H9 (cell line): ENCODE results near the gene OTUB2. TPM values are rescaled to one million over a fixed set of nuclear protein-coding genes. Genes with fewer than 3 reads are reported as not detected.

Experiments used
- DNase-seq: peaks from one replicate; pipeline ENCODE4 v3.0.0-alpha.2; 2017
- H2AFZ ChIP-seq: one replicate; pipeline ENCODE4 v1.6.1; 2013; ENCODE audit warnings: mild to moderate bottlenecking, low read length, control low read depth, moderate library complexity
- H2AK5ac ChIP-seq: 2 replicates; pipeline ENCODE4 v1.6.1; 2013; ENCODE audit warnings: low read length, control low read depth, mixed read lengths; ENCODE audit not compliant: insufficient read length
- H2BK120ac ChIP-seq: one replicate; pipeline ENCODE4 v1.6.1; 2013; ENCODE audit warnings: low read depth, mild to moderate bottlenecking, low read length, control low read depth, inconsistent platforms; ENCODE audit not compliant: poor library complexity, severe bottlenecking
- H2BK12ac ChIP-seq: 2 replicates; pipeline ENCODE4 v1.6.1; 2013; ENCODE audit warnings: low read length, control low read depth, mixed read lengths, low read depth; ENCODE audit not compliant: insufficient read length
- H2BK15ac ChIP-seq: 2 replicates; pipeline ENCODE4 v1.6.1; 2013; ENCODE audit warnings: low read depth, low read length, control low read depth
- H2BK20ac ChIP-seq: one replicate; pipeline ENCODE4 v1.6.1; 2013; ENCODE audit warnings: low read depth, mild to moderate bottlenecking, low read length, control low read depth, inconsistent platforms; ENCODE audit not compliant: poor library complexity, severe bottlenecking
- H2BK5ac ChIP-seq: 2 replicates; pipeline ENCODE4 v1.6.1; 2013; ENCODE audit warnings: low read length, control low read depth, mixed read lengths; ENCODE audit not compliant: insufficient read length
- H3K14ac ChIP-seq: 2 replicates; pipeline ENCODE4 v1.6.1; 2013; ENCODE audit warnings: low read length, control low read depth; ENCODE audit not compliant: insufficient read depth
- H3K18ac ChIP-seq: 2 replicates; pipeline ENCODE4 v1.6.1; 2013; ENCODE audit warnings: low read depth, mild to moderate bottlenecking, mixed read lengths, low read length, control low read depth; ENCODE audit not compliant: insufficient read length
- H3K23ac ChIP-seq: 2 replicates; pipeline ENCODE4 v1.6.1; 2013; ENCODE audit warnings: low read length, control low read depth, mixed read lengths, low read depth; ENCODE audit not compliant: insufficient read length
- H3K23me2 ChIP-seq: 2 replicates; pipeline ENCODE4 v1.6.1; 2013; ENCODE audit warnings: low read depth, mild to moderate bottlenecking, mixed read lengths, low read length, control low read depth; ENCODE audit not compliant: insufficient read length, poor library complexity, severe bottlenecking
- H3K27ac ChIP-seq: 2 replicates; pipeline ENCODE4 v1.5.1; 2013; ENCODE audit warnings: low read length, control low read depth, mixed read lengths, low read depth; ENCODE audit not compliant: insufficient read length
- H3K27me3 ChIP-seq: 2 replicates; pipeline ENCODE4 v1.6.1; 2013; ENCODE audit warnings: low read length, control low read depth, inconsistent platforms; ENCODE audit not compliant: insufficient read depth
- H3K4ac ChIP-seq: 2 replicates; pipeline ENCODE4 v1.6.1; 2013; ENCODE audit warnings: low read depth, mild to moderate bottlenecking, control low read depth, inconsistent platforms, low read length, moderate library complexity
- H3K4me1 ChIP-seq: 2 replicates; pipeline ENCODE4 v1.6.1; 2013; ENCODE audit warnings: low read length, control low read depth, inconsistent platforms; ENCODE audit not compliant: insufficient read depth
- H3K4me2 ChIP-seq: 2 replicates; pipeline ENCODE4 v1.6.1; 2013; ENCODE audit warnings: low read length, control low read depth, mixed read lengths; ENCODE audit not compliant: insufficient read length, insufficient read depth
- H3K56ac ChIP-seq: 2 replicates; pipeline ENCODE4 v1.6.1; 2013; ENCODE audit warnings: low read depth, mild to moderate bottlenecking, mixed read lengths, low read length, control low read depth; ENCODE audit not compliant: insufficient read length
- H3K79me1 ChIP-seq: 2 replicates; pipeline ENCODE4 v1.6.1; 2013; ENCODE audit warnings: low read depth, mild to moderate bottlenecking, moderate library complexity, low read length, control low read depth, inconsistent platforms; ENCODE audit not compliant: insufficient read depth, poor library complexity, severe bottlenecking
- H3K79me2 ChIP-seq: 2 replicates; pipeline ENCODE4 v1.6.1; 2013; ENCODE audit warnings: low read length, control low read depth, inconsistent platforms; ENCODE audit not compliant: insufficient read depth
- H3K9ac ChIP-seq: 2 replicates; pipeline ENCODE4 v1.6.1; 2013; ENCODE audit warnings: low read length, control low read depth, mixed read lengths; ENCODE audit not compliant: insufficient read length; ENCODE audit errors: extremely low read depth
- H3K9me3 ChIP-seq: one replicate; pipeline ENCODE4 v1.6.1; 2013; ENCODE audit warnings: low read depth, low read length, inconsistent platforms; ENCODE audit not compliant: control insufficient read depth
- H3T11ph ChIP-seq: one replicate; pipeline ENCODE4 v1.6.1; 2013; ENCODE audit warnings: mild to moderate bottlenecking, low read length, control low read depth, inconsistent platforms
- H4K20me1 ChIP-seq: one replicate; pipeline ENCODE4 v1.6.1; 2013; ENCODE audit not compliant: control insufficient read depth, insufficient read length, insufficient read depth
- H4K5ac ChIP-seq: 2 replicates; pipeline ENCODE4 v1.6.1; 2013; ENCODE audit warnings: low read depth, mild to moderate bottlenecking, mixed read lengths, low read length, control low read depth; ENCODE audit not compliant: insufficient read length
- H4K8ac ChIP-seq: replicated peaks from 2 replicates; pipeline ENCODE4 v1.6.1; 2013; ENCODE audit warnings: low read length, control low read depth, mixed read lengths, low read depth; ENCODE audit not compliant: insufficient read length
- H4K91ac ChIP-seq: 2 replicates; pipeline ENCODE4 v1.6.1; 2013; ENCODE audit warnings: low read depth, mild to moderate bottlenecking, moderate library complexity, mixed read lengths, low read length, control low read depth; ENCODE audit not compliant: insufficient read length
- H3K27ac Mint-ChIP-seq, 3 experiments: 2 replicates in 2 of 3; 3 replicates in 1 of 3; pipeline ENCODE4 v1.8.0; 2020 to 2021; ENCODE audit warnings: mixed read lengths in 3 of 3, mild to moderate bottlenecking in 1 of 3, moderate library complexity in 1 of 3
- H3K27me3 Mint-ChIP-seq: 2 replicates; pipeline ENCODE4 v1.8.0; 2021; ENCODE audit warnings: low read depth, mild to moderate bottlenecking, moderate library complexity, mixed read lengths
- H3K36me3 Mint-ChIP-seq, 3 experiments: 2 replicates in 2 of 3; 3 replicates in 1 of 3; pipeline ENCODE4 v1.8.0; 2020 to 2021; ENCODE audit warnings: low read depth in 3 of 3, mixed read lengths in 3 of 3; ENCODE audit not compliant: insufficient read depth in 1 of 3
- H3K4me1 Mint-ChIP-seq, 2 experiments: 2 replicates each; pipeline ENCODE4 v1.8.0; 2020; ENCODE audit warnings: mixed read lengths in 2 of 2
- H3K4me3 Mint-ChIP-seq, 2 experiments: 2 replicates in 1 of 2; 3 replicates in 1 of 2; pipeline ENCODE4 v1.8.0; 2020 to 2021; ENCODE audit warnings: mild to moderate bottlenecking in 2 of 2, mixed read lengths in 2 of 2, moderate library complexity in 1 of 2
- H3K9me3 Mint-ChIP-seq, 2 experiments: 2 replicates in 1 of 2; 3 replicates in 1 of 2; pipeline ENCODE4 v1.8.0; 2020; ENCODE audit warnings: mild to moderate bottlenecking in 2 of 2, mixed read lengths in 2 of 2, moderate library complexity in 1 of 2
- CTCF ChIP-seq: fragments of 200-600 bp; sonication (generic); conservative IDR thresholded peaks from 3 replicates; pipeline ENCODE4 v1.8.0; 2021; ENCODE audit warnings: antibody characterized with exemption, mild to moderate bottlenecking
- WGBS: extraction: QIAGEN DNeasy Blood & Tissue Kit; methylation state at CpG from one replicate; pipeline ENCODE4 v1.1.7; 2013; ENCODE audit warnings: missing lambda C conversion rate, low lambda C conversion rate, mixed read lengths; ENCODE audit not compliant: insufficient read length; ENCODE audit errors: extremely low coverage; 5-methylcytosine and 5-hydroxymethylcytosine counted together
- total RNA-seq: library from RNA; stranded (reverse); gene quantifications from 2 replicates; pipeline ENCODE4 v1.2.1, GENCODE V29; 2021

Gene OTUB2
- total RNA-seq, 1 experiment from 2014 or later: 3.6 TPM

GRCh38 chr14:94056579-94057308, 30.6 kb downstream of the OTUB2 start:
- H3K4ac ChIP-seq: no peak overlapping the region
- H3K79me2 ChIP-seq: no peaks in the 10 kb centered on the region
- TF ChIP-seq CTCF: no peak
- H3K9ac ChIP-seq: no peak overlapping the region
- no peak overlapping the region for H2BK120ac ChIP-seq
- no peak overlapping the region for H3K18ac ChIP-seq
- Mint-ChIP-seq H3K9me3 (no peaks in the 10 kb centered on the region), H3K4me1 (peaks cover 11 to 13% of the 10 kb centered on the region in 2 experiments), H3K27me3 (no peaks in the 10 kb centered on the region), H3K27ac (no peak overlapping the region), H3K4me3 (no peak overlapping the region), H3K36me3 (peaks cover 54 to 94% (median 85%) of the 10 kb centered on the region in 3 experiments; a peak in 6 of 7 replicates)
- H3K23me2 ChIP-seq: no peaks in the 10 kb centered on the region
- no peak overlapping the region for H2AK5ac ChIP-seq
- H4K20me1 ChIP-seq: no peaks in the 10 kb centered on the region
- no peaks in the 10 kb centered on the region for H3K79me1 ChIP-seq
- no peak overlapping the region for H3K14ac ChIP-seq
- no peak overlapping the region for H2BK20ac ChIP-seq
- H3K4me2 ChIP-seq: no peak overlapping the region
- H3K56ac ChIP-seq: no peak overlapping the region
- H4K5ac ChIP-seq: no peak overlapping the region
- no peaks in the 10 kb centered on the region; the same call in 1 of the 2 replicates for H3K4me1 ChIP-seq
- no peak overlapping the region for H2BK12ac ChIP-seq
- H3K27ac ChIP-seq: no peak overlapping the region
- H3K23ac ChIP-seq: no peak overlapping the region
- no peak overlapping the region for H3T11ph ChIP-seq
- DNase-seq: no peak
- no CpG with 5 or more reads among the region's 6 CpGs for WGBS
- H3K27me3 ChIP-seq: no peaks in the 10 kb centered on the region
- H3K9me3 ChIP-seq: no peaks in the 10 kb centered on the region
- H4K8ac ChIP-seq: no peak overlapping the region
- no peak overlapping the region for H2BK15ac ChIP-seq
- no peak overlapping the region for H4K91ac ChIP-seq
- H2BK5ac ChIP-seq: no peak overlapping the region
- no peak overlapping the region for H2AFZ ChIP-seq
